A204.1 (cell line): ENCODE data around the gene ADORA2B.
"Not testable (repeated sequence)": the region's sequence is repeated elsewhere in the genome, so short reads cannot be mapped to it uniquely, and the experiment has no call there.

Experiments used
- FAIRE-seq: peaks from 2 replicates; lab custom pipeline; 2012; peaks lifted over from hg19 to GRCh38; lab: Jason Lieb, UNC

ADORA2B gene

DNA sequence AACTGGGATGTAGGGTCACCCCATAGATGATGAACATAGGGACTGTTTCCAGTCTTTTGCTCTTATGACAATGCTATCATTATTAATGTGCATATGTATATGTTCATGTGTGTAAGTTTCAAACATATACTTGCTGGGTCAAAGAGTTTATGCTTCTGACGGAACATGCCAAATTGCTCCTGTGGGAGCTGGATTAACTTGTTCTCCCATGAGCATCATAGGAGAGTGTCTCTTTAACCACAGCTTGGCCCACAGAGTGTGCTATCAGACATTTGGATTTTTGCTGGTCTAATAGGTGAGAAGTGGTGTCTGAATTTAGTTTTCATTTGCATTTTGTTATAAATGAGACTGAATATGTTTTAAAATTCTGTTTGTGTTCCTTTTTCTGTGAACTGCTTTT is 22.3 kb upstream of the ADORA2B start:
- FAIRE-seq = no peak

- no peak for FAIRE-seq
These were observed 18.7 kb upstream of the ADORA2B start for GRCh38 chr17:15926039-15926740.

GRCh38 chr17:15928286-15928785 is 16.6 kb upstream of the ADORA2B start:
- no peak for FAIRE-seq

DNA sequence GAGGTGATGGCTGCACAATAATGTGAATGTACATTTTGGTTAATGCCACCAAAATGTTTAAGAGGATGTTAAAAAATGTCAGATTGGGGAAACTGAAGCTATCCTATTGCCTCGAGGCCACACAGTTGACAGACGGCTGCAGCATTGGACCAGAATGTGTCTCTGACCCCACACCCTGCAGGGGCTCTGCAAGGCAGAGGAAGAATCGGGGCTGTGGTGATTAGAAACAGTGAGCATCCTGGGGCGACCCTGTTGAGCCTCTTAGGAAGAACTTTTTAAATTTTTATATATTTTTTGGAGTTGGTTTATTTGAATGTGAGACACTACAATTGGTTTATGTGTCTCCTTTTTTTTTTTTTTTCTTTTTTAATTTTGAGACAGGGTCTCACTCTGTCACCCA is 15.0 kb upstream of the ADORA2B start:
- no peak for FAIRE-seq

DNA sequence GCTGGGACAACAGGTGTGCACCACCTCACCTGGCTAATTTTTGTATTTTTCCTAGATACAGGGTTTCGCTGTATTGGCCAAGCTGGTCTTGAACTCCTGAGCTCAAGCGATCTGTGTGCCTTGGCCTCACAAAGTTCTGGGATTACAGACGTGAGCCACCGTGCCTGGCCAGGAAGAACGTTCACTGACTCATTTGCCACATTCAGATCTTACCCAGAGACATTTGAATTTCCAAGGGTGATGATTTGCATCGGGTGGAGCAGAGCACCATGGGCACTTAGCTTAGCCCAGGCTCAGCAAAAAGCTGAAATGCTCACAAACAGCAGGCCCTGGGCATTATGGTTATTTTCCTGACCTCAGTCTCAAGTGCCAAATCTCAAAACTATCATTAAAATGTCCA is 14.5 kb upstream of the ADORA2B start:
- FAIRE-seq = no peak

GRCh38 chr17:15931394-15931793 is 13.5 kb upstream of the ADORA2B start:
- no peak for FAIRE-seq

DNA sequence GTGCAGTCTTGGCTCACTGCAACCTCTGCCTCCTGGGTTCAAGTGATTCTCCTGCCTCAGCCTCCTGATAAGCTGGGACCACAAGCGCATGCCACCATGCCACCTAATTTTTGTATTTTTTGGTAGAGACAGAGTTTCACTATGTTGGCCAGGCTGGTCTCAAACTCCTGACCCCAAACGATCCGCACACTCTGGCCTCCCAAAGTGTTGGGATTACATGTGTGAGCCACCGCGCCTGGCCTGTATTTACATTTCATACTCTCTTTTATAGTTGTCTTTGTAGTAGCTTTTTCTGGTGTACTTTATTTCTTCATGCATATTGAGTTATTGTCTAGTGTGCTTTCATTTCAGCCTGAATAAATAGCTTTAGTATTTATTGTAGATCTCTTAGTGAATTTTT is 10.1 kb upstream of the ADORA2B start:
- FAIRE-seq = no peak

GRCh38 chr17:15935891-15936290 is 9.0 kb upstream of the ADORA2B start:
- no peak for FAIRE-seq

DNA sequence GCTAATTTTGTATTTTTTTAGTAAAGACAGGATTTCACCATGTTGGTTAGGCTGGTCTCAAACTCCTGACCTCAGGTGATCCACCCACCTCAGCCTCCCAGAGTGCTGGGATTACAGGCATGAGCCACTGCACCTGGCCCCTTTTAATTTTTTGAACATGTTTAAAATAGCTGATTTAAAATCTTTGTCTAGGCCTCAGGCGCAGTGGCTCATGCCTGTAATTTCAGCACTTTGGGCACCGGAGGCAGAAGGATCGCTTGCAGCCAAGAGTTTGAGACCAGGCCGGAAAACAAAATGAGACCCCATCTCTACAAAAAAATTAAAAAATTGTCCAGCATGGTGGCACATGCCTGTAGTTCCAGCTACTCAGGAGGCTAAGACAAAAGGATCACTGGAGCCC is 8.4 kb upstream of the ADORA2B start:
- not testable (repeated sequence) for FAIRE-seq

- no peak for FAIRE-seq
These were observed 3.1 kb upstream of the ADORA2B start for GRCh38 chr17:15941781-15942180.

- no peak for FAIRE-seq
These were observed 2.6 kb upstream of the ADORA2B start for GRCh38 chr17:15942207-15942833.

DNA sequence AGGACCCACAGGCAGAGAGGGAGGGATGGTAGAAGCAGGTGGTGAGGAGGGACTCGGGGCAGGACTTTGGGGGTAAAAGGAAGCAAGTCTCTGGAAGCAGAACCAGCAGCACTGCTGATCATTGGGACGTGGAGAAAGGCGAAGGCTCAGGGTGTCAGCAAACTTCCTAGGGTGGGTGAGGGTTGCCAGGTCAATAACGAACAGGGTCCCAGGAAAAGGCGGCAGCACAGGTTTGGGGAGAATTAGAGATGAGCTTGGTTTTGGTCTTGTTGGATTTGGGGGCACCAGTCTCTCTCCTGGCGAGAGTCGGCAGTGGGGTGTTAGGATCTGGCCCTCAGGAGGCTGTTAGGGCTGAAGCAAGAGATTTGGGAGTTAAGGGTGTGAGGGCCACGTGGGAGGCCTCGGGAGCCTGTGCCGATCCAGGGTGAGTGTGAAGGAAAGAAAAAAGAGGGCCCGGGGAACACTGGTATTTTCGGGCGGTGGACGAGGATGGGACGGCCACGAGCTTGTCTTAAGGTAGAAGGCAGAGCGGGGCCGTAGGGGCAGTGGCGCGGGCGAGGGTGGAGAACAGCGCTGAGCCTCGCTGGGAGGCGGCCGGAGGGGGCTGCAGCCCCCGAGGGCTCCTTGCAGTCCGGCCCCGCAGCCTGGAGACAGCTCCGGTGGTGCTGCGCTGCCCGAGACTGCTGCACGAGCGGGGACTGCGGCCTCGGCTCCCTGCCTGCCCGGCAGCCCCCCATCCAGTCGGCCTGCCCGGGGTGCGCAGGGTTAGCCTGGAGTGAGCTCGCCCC is 765 bp upstream of the ADORA2B start:
- FAIRE-seq = no peak

DNA sequence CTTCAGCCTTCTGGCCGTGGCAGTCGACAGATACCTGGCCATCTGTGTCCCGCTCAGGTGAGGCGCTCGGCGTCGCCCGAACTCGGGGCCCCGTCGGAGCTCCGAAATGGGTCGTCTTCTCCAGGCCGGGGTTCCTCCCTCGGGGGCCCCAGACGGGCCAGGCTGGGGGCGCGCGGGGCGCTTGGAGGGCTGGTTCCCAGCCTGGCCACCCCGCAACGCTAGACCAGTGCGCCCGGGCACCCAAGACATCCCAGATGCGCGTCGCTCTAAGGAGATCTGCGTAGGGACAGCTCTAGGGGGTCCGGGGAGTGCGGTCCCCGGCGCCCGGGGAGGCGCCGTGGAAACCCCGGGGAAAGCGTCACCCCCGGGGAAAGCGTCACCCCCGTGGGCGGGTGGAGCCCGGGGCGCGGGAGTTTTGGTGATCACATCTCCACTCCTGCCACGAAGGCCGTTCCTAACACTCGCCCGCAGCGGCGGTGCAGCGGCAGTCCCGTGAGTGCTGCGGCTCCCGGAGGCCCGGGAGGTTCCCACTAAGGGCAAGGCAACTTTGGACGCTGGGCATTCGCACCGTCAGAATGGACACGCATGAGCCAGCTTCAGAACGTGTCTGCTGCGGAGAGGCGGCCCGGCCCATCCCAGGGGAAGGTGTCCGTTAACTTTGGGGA is 729 bp downstream of the ADORA2B start:
- FAIRE-seq = no peak

DNA sequence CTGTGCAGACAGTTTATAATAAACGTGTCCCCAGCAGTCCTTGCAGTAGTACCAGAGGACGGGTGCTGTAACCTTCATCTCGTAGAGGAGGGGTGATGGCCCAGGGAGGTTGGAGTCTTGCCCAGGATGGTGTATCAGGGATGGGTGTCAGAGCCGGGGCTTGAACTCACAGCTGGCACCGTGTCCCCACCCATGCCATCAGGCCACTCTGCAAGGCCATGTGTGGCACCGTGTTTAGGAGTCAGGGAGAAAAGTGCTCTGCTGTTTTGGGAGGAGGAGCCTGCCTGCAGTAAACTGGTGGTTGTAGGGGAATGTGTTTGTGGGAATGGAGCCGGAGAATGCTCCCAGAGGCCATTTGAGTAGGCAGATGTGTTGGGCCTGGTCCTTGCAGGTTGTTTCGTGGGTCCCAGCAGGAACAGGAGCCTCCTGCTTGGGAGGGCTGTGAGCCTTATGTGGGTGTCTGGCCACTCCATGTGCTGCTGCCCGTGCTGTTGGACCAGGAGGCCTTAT is 1.7 kb downstream of the ADORA2B start:
- no peak for FAIRE-seq

GRCh38 chr17:15947271-15947670 is 2.3 kb downstream of the ADORA2B start:
- no peak for FAIRE-seq

- FAIRE-seq = no peak
These were observed 3.2 kb downstream of the ADORA2B start for GRCh38 chr17:15947976-15948752.

DNA sequence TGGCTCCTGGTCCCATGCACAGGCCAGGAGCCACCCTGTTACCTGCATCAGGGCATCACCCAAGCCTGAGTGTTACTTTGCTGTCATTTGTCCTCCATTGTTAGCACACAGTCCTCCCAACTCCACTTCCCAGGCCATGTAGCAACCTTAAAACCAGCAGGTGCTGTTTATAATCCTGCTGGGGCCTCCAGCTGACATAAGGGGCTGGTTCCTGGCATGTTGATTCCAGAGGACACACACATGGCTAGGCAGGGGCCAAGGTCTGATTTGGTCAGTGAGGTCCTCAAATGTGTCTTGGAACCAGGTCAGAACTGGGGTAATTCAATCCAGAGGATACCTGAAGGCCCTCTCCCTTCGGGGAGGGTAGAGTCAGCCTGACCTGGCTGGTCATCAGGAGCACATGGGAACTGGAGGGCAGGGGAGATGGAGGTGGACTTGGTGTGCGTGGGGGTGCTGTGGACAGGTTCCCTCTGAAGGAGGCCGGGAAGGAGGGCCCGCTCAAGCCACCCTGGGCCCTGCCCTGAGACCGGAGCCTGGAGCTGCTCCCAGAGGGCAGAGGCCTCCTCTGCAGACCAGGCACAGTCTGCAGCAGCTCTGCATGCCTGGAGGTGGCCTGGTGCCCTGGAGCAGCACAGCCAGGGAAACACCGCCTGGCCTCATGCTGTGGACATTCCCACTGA is 6.6 kb downstream of the ADORA2B start:
- no peak for FAIRE-seq

- no peak for FAIRE-seq
These were observed 7.2 kb downstream of the ADORA2B start for GRCh38 chr17:15952048-15952532.

DNA sequence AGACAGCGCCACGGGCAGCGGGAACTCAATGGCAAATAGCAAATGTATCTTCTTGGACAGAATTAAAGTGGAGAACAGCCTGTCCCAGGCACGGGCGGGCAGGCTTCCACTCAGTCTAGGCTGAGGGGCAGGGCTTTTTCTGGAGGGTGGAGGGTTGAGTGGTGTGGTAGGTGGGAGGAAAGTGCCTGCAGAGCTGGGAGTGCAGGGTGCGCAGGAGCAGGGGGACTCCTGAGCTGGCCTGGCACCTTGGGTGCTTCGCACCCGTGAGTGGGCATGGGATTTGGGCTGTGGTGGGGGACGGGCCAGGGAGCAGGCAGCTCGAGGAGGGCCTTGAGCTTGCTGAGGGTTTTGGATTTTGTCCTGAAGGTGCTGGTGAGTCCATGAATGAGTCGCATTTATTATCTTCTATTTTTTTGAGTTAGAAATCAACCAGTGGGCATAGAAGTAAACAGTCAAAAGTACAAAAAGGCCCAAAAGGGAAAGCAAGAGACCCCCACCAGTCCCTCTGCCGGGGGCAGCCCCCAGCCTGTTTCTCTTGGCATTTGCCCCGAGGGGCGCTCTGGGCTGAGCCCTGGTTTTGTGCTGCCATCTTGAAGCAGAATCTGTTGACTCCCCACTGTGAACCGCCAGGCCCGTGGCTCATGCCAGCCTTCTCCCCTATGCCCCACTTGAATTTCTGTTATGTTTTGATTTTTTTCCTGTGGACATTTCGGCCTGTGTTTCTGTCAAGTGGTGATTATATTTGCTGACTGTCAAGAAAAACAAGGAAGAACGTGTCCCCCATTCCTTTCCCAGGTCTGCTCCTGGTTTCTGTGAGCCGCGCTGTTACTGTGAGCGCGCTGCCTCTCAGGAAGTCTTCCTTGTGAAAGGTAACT is 8.2 kb downstream of the ADORA2B start:
- no peak for FAIRE-seq

DNA sequence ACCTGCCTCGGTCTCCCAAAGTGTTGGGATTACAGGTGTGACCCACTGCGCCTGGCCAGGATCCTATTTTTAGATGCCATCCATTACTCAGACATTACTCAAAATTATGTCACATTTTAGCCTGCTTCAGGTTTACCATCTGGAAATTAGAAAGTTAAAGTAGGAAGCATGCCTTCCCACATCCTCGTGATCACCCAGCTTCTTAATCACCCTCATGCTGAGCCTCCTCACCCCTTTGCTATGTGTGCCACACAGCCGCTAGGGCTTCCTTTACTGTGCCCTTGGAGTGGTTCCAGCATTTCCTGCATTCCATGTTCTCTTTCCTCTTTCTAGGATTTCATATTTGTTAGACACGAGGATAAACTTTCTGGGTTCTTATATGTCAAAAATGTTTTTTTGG is 9.3 kb downstream of the ADORA2B start:
- FAIRE-seq = no peak
